Pons (tissue), 1 donor: ENCODE results near the gene ACRBP.

Experiments
- DNase-seq: peaks from one replicate; pipeline ENCODE4 v3.0.0-alpha.2; 2016; ENCODE audit warnings: low spot score

The ACRBP gene

GRCh38 chr12:6646276-6647082, 753 bp downstream of the ACRBP start:
- DNase-seq: no peak

GRCh38 chr12:6644903-6645302, 2.3 kb downstream of the ACRBP start:
- DNase-seq: no peak

GRCh38 chr12:6644257-6644596, 3.0 kb downstream of the ACRBP start:
- DNase-seq: peak; percentile 81

- peak; percentile 85 for DNase-seq
Measured at GRCh38 chr12:6643569-6644256, 3.5 kb downstream of the ACRBP start.

GRCh38 chr12:6641131-6641530, 6.1 kb downstream of the ACRBP start:
- DNase-seq: no peak

GRCh38 chr12:6640497-6640896, 6.7 kb downstream of the ACRBP start:
- DNase-seq: no peak

- DNase-seq: no peak
Measured at GRCh38 chr12:6639151-6639801, 8.0 kb downstream of the ACRBP start.

- DNase-seq: no peak
Measured at GRCh38 chr12:6638305-6638704, 8.9 kb downstream of the ACRBP start.

- no peak for DNase-seq
Measured at GRCh38 chr12:6635856-6636531, 11.2 kb downstream of the ACRBP start, which contains the start of gene LPAR5. Gene LPAR5 (minus strand): TSS chr12:6635959. CDS start chr12:6621248, 14,711 bp downstream.

GRCh38 chr12:6635375-6635855, 11.8 kb downstream of the ACRBP start:
- DNase-seq: no peak

- peak; percentile 70 for DNase-seq
Measured at GRCh38 chr12:6632026-6632983, 14.9 kb downstream of the ACRBP start.

GRCh38 chr12:6631549-6631961, 15.7 kb downstream of the ACRBP start:
- DNase-seq: no peak

- DNase-seq: no peak
Measured at GRCh38 chr12:6630736-6631135, 16.5 kb downstream of the ACRBP start.

- DNase-seq: no peak
Measured at GRCh38 chr12:6627616-6628015, 19.6 kb downstream of the ACRBP start.

GRCh38 chr12:6626654-6627283, 20.5 kb downstream of the ACRBP start:
- no peak for DNase-seq

GRCh38 chr12:6620885-6621274, 26.4 kb downstream of the ACRBP start:
- DNase-seq: no peak

- no peak for DNase-seq
Measured at GRCh38 chr12:6620137-6620884, 26.9 kb downstream of the ACRBP start.

GRCh38 chr12:6618483-6619225, 28.6 kb downstream of the ACRBP start:
- DNase-seq: no peak

- no peak for DNase-seq
Measured at GRCh38 chr12:6615802-6616201, 31.4 kb downstream of the ACRBP start.
